GM15510 (cell line): ENCODE results near the gene METTL1.
A peak's percentile ranks its signal among the peaks of the same experiment; 100 is the strongest.

Experiments
- POLR2A ChIP-seq: IDR thresholded peaks from 3 replicates; pipeline ENCODE4 v1.6.1; 2011; ENCODE audit warnings: borderline replicate concordance; ENCODE audit not compliant: insufficient read length; ENCODE audit errors: extremely low read depth

Gene METTL1

DNA sequence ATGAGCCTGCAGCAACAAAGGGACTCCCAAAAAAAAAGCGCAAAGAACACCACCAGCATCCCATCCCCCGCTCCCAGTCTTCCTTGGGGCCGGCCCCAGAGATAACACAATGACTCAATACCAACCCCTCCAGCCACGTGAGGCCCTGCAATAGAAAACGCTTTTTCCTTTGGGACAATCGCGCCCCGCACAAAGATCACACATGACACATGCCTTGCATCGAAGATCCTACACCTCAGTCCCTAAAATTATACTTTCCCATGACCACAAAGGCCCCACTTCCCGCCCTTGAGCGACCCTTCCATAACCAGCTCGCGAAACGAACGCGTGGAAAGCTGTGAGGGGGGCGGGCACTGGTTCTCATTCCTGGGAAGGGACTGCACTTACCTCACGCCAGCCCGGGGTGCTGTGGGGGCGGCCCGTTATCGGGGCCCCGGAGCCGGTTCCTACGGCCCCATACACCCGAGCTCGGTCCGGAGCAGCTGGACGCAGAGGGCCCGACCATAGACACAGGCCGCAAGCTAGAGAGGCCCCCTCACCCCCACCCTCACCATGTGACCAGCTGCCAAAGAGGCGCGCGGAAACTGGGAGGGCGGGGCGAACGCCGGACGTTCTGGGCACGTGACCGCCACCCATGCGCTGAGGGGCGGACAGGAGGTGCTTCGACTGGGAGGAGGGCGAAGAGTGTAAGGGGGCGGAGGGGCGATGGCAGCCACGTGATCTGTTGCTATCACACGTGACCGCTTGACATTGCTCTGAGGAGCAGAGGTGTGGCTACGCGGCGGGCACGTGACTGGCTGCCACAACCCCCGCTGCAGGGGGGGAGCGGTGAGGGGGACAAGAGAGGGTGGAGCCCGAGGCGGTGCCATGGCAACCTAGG lies 19.9 kb downstream of the METTL1 start, which contains the start of gene CDK4:
TSS of gene CDK4 (minus strand) at position 523 of the 880 bp plus-strand sequence. CDS start 593 bp downstream, outside the sequence.
- peak; percentile 75 for TF ChIP-seq POLR2A

GRCh38 chr12:57751432-57751787 lies 20.5 kb downstream of the METTL1 start:
- TF ChIP-seq POLR2A, result no peak

- no peak for TF ChIP-seq POLR2A
These were observed 21.1 kb downstream of the METTL1 start for GRCh38 chr12:57750561-57751431.

DNA sequence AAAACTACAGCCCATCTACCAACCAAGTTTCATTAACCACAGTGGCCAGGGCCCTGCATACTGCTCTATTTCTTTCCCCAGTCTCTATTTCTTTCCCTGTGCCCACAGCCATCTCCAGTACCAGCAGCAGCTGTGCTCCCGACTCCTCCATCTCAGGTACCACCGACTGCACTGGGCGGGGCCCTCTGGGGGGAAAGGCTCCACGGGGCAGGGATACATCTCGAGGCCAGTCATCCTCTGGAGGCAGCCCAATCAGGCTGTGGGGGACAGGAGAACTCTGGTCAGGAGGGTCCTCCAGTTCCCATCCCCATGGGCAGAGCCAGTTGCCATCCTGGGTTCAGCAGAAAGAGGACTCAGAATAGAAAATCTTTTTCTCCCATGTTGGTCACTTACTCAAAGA lies 22.8 kb downstream of the METTL1 start:
- no peak for TF ChIP-seq POLR2A

- no peak for TF ChIP-seq POLR2A
These were observed 25.9 kb downstream of the METTL1 start for GRCh38 chr12:57746025-57746424.

DNA sequence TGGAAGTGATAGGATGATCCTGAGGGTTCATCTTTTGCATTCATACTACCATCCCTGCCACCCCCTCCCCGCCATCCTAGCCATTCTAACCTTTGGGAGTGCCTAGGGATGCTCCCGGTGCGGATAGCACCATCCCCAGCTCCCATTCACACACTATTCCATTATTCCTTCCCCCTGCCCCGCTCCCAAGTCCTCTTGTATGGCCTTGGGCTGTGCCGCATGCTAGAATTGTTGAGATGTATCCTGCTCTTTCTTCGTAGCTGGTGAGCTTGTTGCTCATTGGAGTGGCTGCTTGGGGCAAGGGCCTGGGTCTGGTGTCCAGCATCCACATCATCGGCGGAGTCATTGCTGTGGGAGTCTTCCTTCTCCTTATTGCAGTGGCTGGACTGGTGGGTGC lies 26.4 kb downstream of the METTL1 start:
- no peak for TF ChIP-seq POLR2A

GRCh38 chr12:57744777-57745484 lies 27.0 kb downstream of the METTL1 start, which contains the start of gene TSPAN31:
Gene TSPAN31 (plus strand): TSS chr12:57745039. CDS start chr12:57745155, 116 bp downstream.
- no peak for TF ChIP-seq POLR2A

DNA sequence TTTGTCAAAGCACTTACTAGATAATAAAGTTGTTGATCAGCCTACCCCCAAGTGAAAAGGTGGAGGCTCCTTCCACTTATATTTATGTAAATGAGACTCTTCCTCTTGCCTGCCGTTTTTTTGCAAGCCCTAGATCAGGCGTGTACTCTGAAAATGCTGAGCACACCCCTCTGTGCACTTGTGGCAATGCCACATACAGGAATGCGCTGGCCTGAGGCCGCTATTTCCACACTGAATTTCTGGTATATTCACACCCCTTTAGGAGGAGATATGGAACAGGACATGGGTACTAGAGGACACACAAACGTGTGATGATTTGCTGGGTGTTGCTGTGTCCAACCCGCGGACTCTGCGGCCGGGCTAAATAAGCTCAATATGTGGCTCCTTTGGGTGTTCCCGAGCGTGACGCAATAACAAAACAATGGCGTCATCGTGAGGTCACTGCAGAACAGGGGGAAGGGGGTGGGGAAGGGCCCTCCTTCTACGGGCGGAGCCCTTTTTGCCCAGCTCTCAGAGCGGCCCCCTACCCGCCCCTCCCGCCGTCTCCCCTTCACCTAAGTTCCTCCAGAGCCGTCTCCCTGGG lies 27.6 kb downstream of the METTL1 start:
- no peak for TF ChIP-seq POLR2A

DNA sequence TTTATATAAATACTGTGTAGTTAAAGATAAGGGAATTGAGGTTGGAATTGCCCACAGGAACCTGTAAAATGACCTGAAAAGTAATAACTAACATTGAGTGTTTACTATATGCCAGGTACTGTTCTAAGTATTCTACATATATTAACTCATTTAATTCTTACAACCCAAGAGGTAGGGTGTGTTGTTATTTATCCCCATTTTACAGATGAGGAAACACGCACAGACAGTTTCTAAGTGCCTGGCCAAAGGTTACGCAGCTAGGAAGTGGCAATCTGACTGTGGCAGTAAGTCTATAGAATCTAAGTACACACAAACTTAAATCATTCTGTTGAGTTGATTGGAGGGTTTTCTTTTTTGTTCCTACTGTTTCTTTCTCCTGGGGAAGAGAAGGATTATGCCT lies 28.1 kb downstream of the METTL1 start:
- TF ChIP-seq POLR2A, result no peak

GRCh38 chr12:57741844-57742738 lies 29.8 kb downstream of the METTL1 start:
- peak; percentile 58 for TF ChIP-seq POLR2A

DNA sequence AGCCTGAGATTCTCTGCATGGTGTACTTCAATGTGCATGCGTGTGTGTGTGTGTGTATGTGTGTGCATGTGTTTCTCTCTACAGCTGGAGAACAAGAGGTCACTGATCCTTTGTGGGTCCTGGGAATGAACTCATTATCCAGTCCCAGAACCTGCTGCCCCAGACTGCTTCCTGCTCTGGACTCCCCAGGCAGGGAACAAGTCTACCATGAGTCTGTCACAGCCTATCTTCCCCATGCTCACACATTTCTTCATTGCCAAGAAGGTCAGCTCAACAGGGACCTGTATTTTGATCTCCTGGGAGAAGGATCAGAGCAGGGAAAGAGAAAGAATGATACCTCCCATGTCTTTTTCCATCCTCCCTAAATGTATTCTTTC lies 30.5 kb downstream of the METTL1 start:
- no peak for TF ChIP-seq POLR2A

GRCh38 chr12:57740656-57741412 lies 31.1 kb downstream of the METTL1 start:
- TF ChIP-seq POLR2A, result no peak
